ENCODE data around the gene TSC22D1. TPM values are rescaled to one million over a fixed set of nuclear protein-coding genes. Genes with fewer than 3 reads are reported as not detected.

The TSC22D1 gene
- total and polyA plus RNA-seq, 2 of the 4 experiments (the other 2 are of a cell fraction), result 30.8 to 42.2 TPM

- Histone ChIP-seq H3K23ac (ENCODE audit: low read depth, low read length) (no peak overlapping the region), H3K27ac (ENCODE audit: insufficient read depth, low read length) (no peak overlapping the region), H4K20me1 (ENCODE audit: insufficient read depth, low read length) (no peaks in the 10 kb centered on the region), H2AFZ (replicated peaks; ENCODE audit: low read length, poor library complexity) (no peak overlapping the region), H4K5ac (ENCODE audit: low read depth, low read length) (no peak overlapping the region), H3K4ac (ENCODE audit: low read depth, low read length) (no peak overlapping the region), H3K9me1 (ENCODE audit: insufficient read depth, low read length) (no peaks in the 10 kb centered on the region), H2BK20ac (ENCODE audit: low read depth, low read length) (no peak overlapping the region), H2BK120ac (ENCODE audit: low read depth, low read length) (no peak overlapping the region), H2AK5ac (ENCODE audit: low read depth, low read length) (no peak overlapping the region), H4K91ac (ENCODE audit: insufficient read depth, low read depth, low read length) (no peak overlapping the region), H2AK9ac (replicated peaks; ENCODE audit: low read depth, low read length, poor library complexity) (no peak overlapping the region), H3K79me1 (ENCODE audit: low read depth in 1 of 2, low read length in 2 of 2) (peaks cover 12 to 26% of the 10 kb centered on the region in 2 experiments; a peak in 3 of 4 replicates), H3K27me3 (ENCODE audit: control insufficient read depth, insufficient read depth, low read length) (no peaks in the 10 kb centered on the region), H2BK15ac (ENCODE audit: low read depth, low read length) (no peak overlapping the region), H3K9ac (ENCODE audit: low read depth, low read length) (no peak overlapping the region), H3K36me3 (ENCODE audit: control insufficient read depth, insufficient read depth, low read length) (no peaks in the 10 kb centered on the region), H3K4me1 (ENCODE audit: control insufficient read depth, insufficient read depth, low read length) (no peaks in the 10 kb centered on the region; the same call in 1 of the 2 replicates), H3K9me3 (ENCODE audit: control insufficient read depth, insufficient read depth, low read length) (no peaks in the 10 kb centered on the region), H3K4me3 (ENCODE audit: insufficient read depth, low read depth, low read length) (no peak overlapping the region), H3K56ac (ENCODE audit: extremely low read depth, insufficient read depth, low read length) (no peak overlapping the region), H3K14ac (replicated peaks; ENCODE audit: low read depth, low read length) (no peak overlapping the region), H3K4me2 (ENCODE audit: low read depth, low read length) (no peak overlapping the region), H3K18ac (ENCODE audit: low read depth, low read length) (no peak overlapping the region), H4K8ac (ENCODE audit: low read depth in 2 of 2, low read length in 2 of 2) (no peak overlapping the region), H2BK5ac (ENCODE audit: low read depth, low read length, poor library complexity, severe bottlenecking) (no peak overlapping the region)
- intact Hi-C loops (cut with micrococcal nuclease) (no loop called here), in situ Hi-C loops (cut with MboI; ENCODE audit: low sequenced_read_pairs) (loop anchor here (25.0 kb wide), 1 partner anchor 814 kb away; no protein-coding TSS in a partner anchor), dilution Hi-C loops (cut with HindIII; ENCODE audit: low sequenced_read_pairs, unreplicated experiment) (no loop called here)
- ChIA-PET CTCF (no interaction called here), POLR2A (ENCODE audit: unreplicated experiment) (no interaction called here)
- TF ChIP-seq RAD21 (IDR thresholded peaks at IDR 0.05; ENCODE audit: low read length) (no peak), RCOR1 (IDR thresholded peaks at IDR 0.05; ENCODE audit: insufficient replicate concordance, low read length) (no peak), RFX5 (IDR thresholded peaks at IDR 0.05; ENCODE audit: low read depth, low read length) (no peak), USF2 (IDR thresholded peaks at IDR 0.05; ENCODE audit: low read depth, low read length) (no peak), POLR2A (IDR thresholded peaks at IDR 0.05; ENCODE audit: low read depth, low read length) (no peak), MAZ (IDR thresholded peaks at IDR 0.05; ENCODE audit: borderline replicate concordance, low read depth, low read length) (no peak), BHLHE40 (IDR thresholded peaks at IDR 0.05; ENCODE audit: low read depth, low read length) (no peak), MXI1 (IDR thresholded peaks at IDR 0.05; ENCODE audit: borderline replicate concordance, low read depth, low read length) (no peak), CEBPB (IDR thresholded peaks at IDR 0.05; ENCODE audit: low read depth, low read length) (no peak), NFE2L2 (IDR thresholded peaks at IDR 0.05; ENCODE audit: low read depth, low read length) (no peak), SMC3 (IDR thresholded peaks at IDR 0.05; ENCODE audit: low read depth, low read length) (no peak), CHD1 (IDR thresholded peaks at IDR 0.05; ENCODE audit: low read depth, low read length) (no peak), MAFK (IDR thresholded peaks at IDR 0.05; ENCODE audit: low read depth, low read length) (no peak)
- TF ChIP-seq, protein P1, sequence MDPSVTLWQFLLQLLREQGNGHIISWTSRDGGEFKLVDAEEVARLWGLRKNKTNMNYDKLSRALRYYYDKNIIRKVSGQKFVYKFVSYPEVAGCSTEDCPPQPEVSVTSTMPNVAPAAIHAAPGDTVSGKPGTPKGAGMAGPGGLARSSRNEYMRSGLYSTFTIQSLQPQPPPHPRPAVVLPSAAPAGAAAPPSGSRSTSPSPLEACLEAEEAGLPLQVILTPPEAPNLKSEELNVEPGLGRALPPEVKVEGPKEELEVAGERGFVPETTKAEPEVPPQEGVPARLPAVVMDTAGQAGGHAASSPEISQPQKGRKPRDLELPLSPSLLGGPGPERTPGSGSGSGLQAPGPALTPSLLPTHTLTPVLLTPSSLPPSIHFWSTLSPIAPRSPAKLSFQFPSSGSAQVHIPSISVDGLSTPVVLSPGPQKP (IDR thresholded peaks at IDR 0.05; ENCODE audit: borderline replicate concordance, low read depth, low read length), result no peak
- TF ChIP-seq, protein P2, sequence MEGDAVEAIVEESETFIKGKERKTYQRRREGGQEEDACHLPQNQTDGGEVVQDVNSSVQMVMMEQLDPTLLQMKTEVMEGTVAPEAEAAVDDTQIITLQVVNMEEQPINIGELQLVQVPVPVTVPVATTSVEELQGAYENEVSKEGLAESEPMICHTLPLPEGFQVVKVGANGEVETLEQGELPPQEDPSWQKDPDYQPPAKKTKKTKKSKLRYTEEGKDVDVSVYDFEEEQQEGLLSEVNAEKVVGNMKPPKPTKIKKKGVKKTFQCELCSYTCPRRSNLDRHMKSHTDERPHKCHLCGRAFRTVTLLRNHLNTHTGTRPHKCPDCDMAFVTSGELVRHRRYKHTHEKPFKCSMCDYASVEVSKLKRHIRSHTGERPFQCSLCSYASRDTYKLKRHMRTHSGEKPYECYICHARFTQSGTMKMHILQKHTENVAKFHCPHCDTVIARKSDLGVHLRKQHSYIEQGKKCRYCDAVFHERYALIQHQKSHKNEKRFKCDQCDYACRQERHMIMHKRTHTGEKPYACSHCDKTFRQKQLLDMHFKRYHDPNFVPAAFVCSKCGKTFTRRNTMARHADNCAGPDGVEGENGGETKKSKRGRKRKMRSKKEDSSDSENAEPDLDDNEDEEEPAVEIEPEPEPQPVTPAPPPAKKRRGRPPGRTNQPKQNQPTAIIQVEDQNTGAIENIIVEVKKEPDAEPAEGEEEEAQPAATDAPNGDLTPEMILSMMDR (conservative IDR thresholded peaks at IDR 0.05; ENCODE audit: low read depth, low read length), result no peak
- DNase-seq, result no peak
- BruUV-seq (replicated peaks), result no TSS peak
- no peak for ATAC-seq (ENCODE audit: low read depth)
These were observed 78.3 kb downstream of the TSC22D1 start for GRCh38 chr13:44497801-44498200.

Data from IMR-90 (cell line).